Measurements from ENCODE around the gene OVOL1. TPM values are rescaled to one million over a fixed set of nuclear protein-coding genes. Genes with fewer than 3 reads are reported as not detected.
"Not testable (repeated sequence)": the region's sequence is repeated elsewhere in the genome, so short reads cannot be mapped to it uniquely, and the experiment has no call there.

OVOL1 gene
- total RNA-seq, 1 donor from 2014 or later = 7.7 TPM

DNA sequence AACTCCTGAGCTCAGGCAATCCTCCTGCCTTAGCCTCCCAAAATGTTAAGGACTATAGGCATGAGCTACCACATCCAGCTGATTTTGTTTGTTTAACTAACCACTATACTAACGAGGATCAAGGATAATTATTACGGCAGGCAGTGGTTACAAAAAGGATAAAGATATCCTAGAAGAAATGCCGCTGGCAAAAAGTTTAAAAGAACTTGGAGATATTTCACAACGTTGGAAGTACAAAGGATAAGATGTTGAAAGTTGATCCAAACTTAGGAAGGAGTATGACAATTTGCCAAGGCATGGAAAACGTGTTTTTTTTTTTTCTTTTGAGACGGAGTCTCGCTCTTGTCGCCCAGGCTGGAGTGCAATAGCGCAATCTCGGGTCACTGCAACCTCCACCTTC, 19.5 kb upstream of the OVOL1 start:
- H3K4me3 Mint-ChIP-seq = no peak overlapping the region
- H3K27me3 Mint-ChIP-seq = no peaks in the 10 kb centered on the region
- TF ChIP-seq, protein P1, sequence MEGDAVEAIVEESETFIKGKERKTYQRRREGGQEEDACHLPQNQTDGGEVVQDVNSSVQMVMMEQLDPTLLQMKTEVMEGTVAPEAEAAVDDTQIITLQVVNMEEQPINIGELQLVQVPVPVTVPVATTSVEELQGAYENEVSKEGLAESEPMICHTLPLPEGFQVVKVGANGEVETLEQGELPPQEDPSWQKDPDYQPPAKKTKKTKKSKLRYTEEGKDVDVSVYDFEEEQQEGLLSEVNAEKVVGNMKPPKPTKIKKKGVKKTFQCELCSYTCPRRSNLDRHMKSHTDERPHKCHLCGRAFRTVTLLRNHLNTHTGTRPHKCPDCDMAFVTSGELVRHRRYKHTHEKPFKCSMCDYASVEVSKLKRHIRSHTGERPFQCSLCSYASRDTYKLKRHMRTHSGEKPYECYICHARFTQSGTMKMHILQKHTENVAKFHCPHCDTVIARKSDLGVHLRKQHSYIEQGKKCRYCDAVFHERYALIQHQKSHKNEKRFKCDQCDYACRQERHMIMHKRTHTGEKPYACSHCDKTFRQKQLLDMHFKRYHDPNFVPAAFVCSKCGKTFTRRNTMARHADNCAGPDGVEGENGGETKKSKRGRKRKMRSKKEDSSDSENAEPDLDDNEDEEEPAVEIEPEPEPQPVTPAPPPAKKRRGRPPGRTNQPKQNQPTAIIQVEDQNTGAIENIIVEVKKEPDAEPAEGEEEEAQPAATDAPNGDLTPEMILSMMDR (conservative IDR thresholded peaks at IDR 0.05) = no peak
- DNase-seq (ENCODE audit: extremely low spot score, unreplicated experiment) = no peak
- H3K27ac Mint-ChIP-seq = no peak overlapping the region
- H3K4me1 Mint-ChIP-seq (ENCODE audit: unreplicated experiment) = no peaks in the 10 kb centered on the region
- no peaks in the 10 kb centered on the region for H3K9me3 Mint-ChIP-seq
- H3K36me3 Mint-ChIP-seq = no peaks in the 10 kb centered on the region

DNA sequence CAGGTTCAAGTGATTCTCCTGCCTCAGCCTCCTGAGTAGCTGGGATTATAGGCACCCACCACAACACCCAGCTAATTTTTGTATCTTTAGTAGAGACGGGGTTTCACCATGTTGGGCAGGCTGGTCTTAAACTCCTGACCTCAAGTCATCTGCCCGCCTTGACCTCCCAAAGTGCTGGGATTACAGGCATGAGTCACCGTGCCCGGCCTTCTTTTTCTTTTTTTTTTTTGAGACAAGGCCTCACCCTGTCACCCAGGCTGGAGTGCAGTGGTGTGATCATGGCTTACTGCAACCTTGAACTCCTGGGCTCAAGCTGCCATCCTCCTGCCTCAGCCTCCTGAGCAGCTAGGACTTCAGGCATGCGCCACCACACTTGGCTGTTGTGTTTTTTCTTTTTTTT, 19.1 kb upstream of the OVOL1 start:
- not testable (repeated sequence) for H3K4me1 Mint-ChIP-seq (ENCODE audit: unreplicated experiment); H3K9me3 Mint-ChIP-seq; H3K36me3 Mint-ChIP-seq; H3K27ac Mint-ChIP-seq; H3K27me3 Mint-ChIP-seq; H3K4me3 Mint-ChIP-seq; DNase-seq (ENCODE audit: extremely low spot score, unreplicated experiment)

DNA sequence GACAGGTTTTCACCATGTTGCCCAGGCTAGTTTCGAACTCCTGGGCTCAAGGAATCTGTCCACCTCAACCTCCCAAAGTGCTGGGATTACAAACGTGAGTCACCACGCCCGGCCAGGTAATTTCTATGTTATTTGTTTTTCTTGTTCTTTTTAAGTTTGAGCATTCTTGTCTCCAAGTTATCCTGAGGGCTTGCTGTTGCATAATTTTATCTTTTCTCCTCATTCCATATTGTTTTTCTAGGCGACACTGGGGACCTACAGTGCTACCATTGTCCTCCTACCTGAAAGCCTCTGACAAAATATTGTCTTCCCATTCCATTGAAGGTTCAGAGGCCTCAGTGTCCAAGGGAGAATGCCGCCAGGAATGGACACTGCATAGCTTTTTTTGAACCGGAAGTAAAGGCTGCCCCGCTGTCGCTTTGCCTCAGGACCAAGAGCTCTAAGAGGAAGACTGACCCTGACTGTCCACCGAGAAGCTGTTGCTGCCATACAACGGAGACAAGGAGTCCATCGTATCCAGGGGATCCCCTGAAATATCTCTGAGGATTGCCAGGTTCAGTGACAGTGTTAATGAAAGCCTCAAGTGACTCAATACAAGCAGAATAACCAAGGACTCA, 15.8 kb upstream of the OVOL1 start:
- TF ChIP-seq, protein P1 (conservative IDR thresholded peaks at IDR 0.05) = no peak
- no peaks in the 10 kb centered on the region for H3K9me3 Mint-ChIP-seq
- no peaks in the 10 kb centered on the region for H3K36me3 Mint-ChIP-seq
- H3K4me3 Mint-ChIP-seq = no peak overlapping the region
- H3K4me1 Mint-ChIP-seq (ENCODE audit: unreplicated experiment) = no peaks in the 10 kb centered on the region
- H3K27me3 Mint-ChIP-seq = no peaks in the 10 kb centered on the region
- H3K27ac Mint-ChIP-seq = peak overlapping the region; percentile 50
- no peak for DNase-seq (ENCODE audit: extremely low spot score, unreplicated experiment)

- no peak overlapping the region for H3K4me3 Mint-ChIP-seq
- no peaks in the 10 kb centered on the region for H3K9me3 Mint-ChIP-seq
- no peak overlapping the region for H3K27ac Mint-ChIP-seq
- TF ChIP-seq, protein P1 (conservative IDR thresholded peaks at IDR 0.05) = no peak
- no peaks in the 10 kb centered on the region for H3K36me3 Mint-ChIP-seq
- H3K4me1 Mint-ChIP-seq (ENCODE audit: unreplicated experiment) = no peaks in the 10 kb centered on the region
- no peak for DNase-seq (ENCODE audit: extremely low spot score, unreplicated experiment)
- H3K27me3 Mint-ChIP-seq = no peaks in the 10 kb centered on the region
These were observed 15.2 kb upstream of the OVOL1 start for GRCh38 chr11:65771589-65772112.

DNA sequence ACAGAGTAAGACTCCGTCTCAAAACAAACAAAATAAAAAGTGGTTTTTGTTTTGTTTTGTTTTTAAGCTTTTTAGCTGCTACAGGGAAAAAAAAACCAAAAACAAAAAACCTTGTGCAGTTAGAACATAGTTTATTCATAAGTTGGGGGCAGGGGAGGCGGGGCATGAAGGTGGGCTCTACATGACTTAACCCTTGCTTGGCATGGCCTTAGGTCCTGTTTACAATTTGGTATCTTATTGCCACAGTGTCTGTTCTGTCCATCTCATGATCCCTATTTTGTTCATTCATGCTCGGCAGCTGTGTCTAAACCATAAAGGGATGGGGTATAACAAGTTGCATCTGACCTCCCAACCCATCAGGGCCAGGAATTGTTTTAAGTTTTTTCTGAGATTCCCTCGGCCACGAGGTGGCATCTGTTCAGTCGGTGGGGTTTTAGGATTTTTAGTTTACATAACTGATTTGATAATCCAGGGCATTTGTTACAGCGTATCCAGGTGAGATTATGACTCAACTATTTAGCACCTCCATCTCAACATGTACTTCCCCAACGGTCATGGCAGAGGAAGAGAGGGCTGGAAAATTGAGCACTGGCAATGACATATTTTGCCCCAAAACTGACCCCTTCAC, 13.0 kb upstream of the OVOL1 start:
- H3K27ac Mint-ChIP-seq = no peak overlapping the region
- peak; percentile 20 for DNase-seq (ENCODE audit: extremely low spot score, unreplicated experiment)

More for the DNA sequence above, 13.0 kb upstream of the OVOL1 start:
- H3K4me1 Mint-ChIP-seq (ENCODE audit: unreplicated experiment) = no peaks in the 10 kb centered on the region
- no peaks in the 10 kb centered on the region for H3K9me3 Mint-ChIP-seq
- H3K36me3 Mint-ChIP-seq = no peaks in the 10 kb centered on the region
- no peak overlapping the region for H3K4me3 Mint-ChIP-seq
- no peaks in the 10 kb centered on the region for H3K27me3 Mint-ChIP-seq
- TF ChIP-seq, protein P1 (conservative IDR thresholded peaks at IDR 0.05) = no peak

Data from type B pancreatic cell (in vitro differentiated cells).